ENCODE measurements around the gene ADPRHL1. TPM values are rescaled to one million over a fixed set of nuclear protein-coding genes. Genes with fewer than 3 reads are reported as not detected.

The ADPRHL1 gene
- total RNA-seq, 1 donor from 2014 or later = 3.1 TPM

GRCh38 chr13:113468472-113469201, 15.3 kb upstream of the ADPRHL1 start:
- Mint-ChIP-seq H3K4me3 (ENCODE audit: unreplicated experiment) (no peak overlapping the region), H3K27me3 (ENCODE audit: low read depth, unreplicated experiment) (no peaks in the 10 kb centered on the region), H3K4me1 (ENCODE audit: low read depth, unreplicated experiment) (no peaks in the 10 kb centered on the region), H3K27ac (ENCODE audit: unreplicated experiment) (no peak overlapping the region), H3K36me3 (ENCODE audit: low read depth, unreplicated experiment) (peaks cover 15% of the 10 kb centered on the region), H3K9me3 (ENCODE audit: unreplicated experiment) (no peaks in the 10 kb centered on the region)
- H3K4me1 ChIP-seq (ENCODE audit: insufficient read depth, low read length) = no peaks in the 10 kb centered on the region
- H3K27ac ChIP-seq (ENCODE audit: low read depth, low read length) = no peak overlapping the region
- no peaks in the 10 kb centered on the region for H3K9me3 ChIP-seq (ENCODE audit: insufficient read depth, low read depth, low read length)
- no peak overlapping the region for H3K4me2 ChIP-seq (ENCODE audit: low read length)
- FAIRE-seq (no peak), DNase-seq (ENCODE audit: low read depth) (no peak)
- no peak overlapping the region for H2AFZ ChIP-seq (ENCODE audit: low read depth, low read length)
- peaks cover 33% of the 10 kb centered on the region for H4K20me1 ChIP-seq (ENCODE audit: insufficient read depth, low read length)
- H3K9ac ChIP-seq (ENCODE audit: low read length) = no peak overlapping the region
- peaks cover 7% of the 10 kb centered on the region for H3K79me2 ChIP-seq (ENCODE audit: insufficient read depth, low read length)
- no peaks in the 10 kb centered on the region for H3K36me3 ChIP-seq (ENCODE audit: insufficient read depth, low read length)
- no peaks in the 10 kb centered on the region for H3K27me3 ChIP-seq (ENCODE audit: insufficient read depth, low read length)
- H3K4me3 ChIP-seq (ENCODE audit: insufficient read depth, low read depth, low read length) = no peak overlapping the region
- TF ChIP-seq CTCF (IDR thresholded peaks at IDR 0.05; ENCODE audit: insufficient read depth, low read depth, low read length) (no peak), EZH2 (IDR thresholded peaks at IDR 0.05; ENCODE audit: insufficient read depth, low read length) (no peak)

GRCh38 chr13:113468029-113468428, 14.7 kb upstream of the ADPRHL1 start:
- H3K79me2 ChIP-seq (ENCODE audit: insufficient read depth, low read length) = peaks cover 7% of the 10 kb centered on the region
- no peaks in the 10 kb centered on the region for H3K9me3 Mint-ChIP-seq (ENCODE audit: unreplicated experiment)
- no peak for DNase-seq (ENCODE audit: low read depth)
- no peaks in the 10 kb centered on the region for H3K27me3 ChIP-seq (ENCODE audit: insufficient read depth, low read length)
- H3K4me1 ChIP-seq (ENCODE audit: insufficient read depth, low read length) = no peaks in the 10 kb centered on the region
- no peaks in the 10 kb centered on the region for H3K4me1 Mint-ChIP-seq (ENCODE audit: low read depth, unreplicated experiment)
- H3K36me3 ChIP-seq (ENCODE audit: insufficient read depth, low read length) = no peaks in the 10 kb centered on the region
- peaks cover 33% of the 10 kb centered on the region for H4K20me1 ChIP-seq (ENCODE audit: insufficient read depth, low read length)
- no peak overlapping the region for H3K27ac ChIP-seq (ENCODE audit: low read depth, low read length)
- H3K27ac Mint-ChIP-seq (ENCODE audit: unreplicated experiment) = no peak overlapping the region
- TF ChIP-seq EZH2 (IDR thresholded peaks at IDR 0.05; ENCODE audit: insufficient read depth, low read length) = no peak
- TF ChIP-seq CTCF (IDR thresholded peaks at IDR 0.05; ENCODE audit: insufficient read depth, low read depth, low read length) = no peak
- no peak overlapping the region for H3K4me3 ChIP-seq (ENCODE audit: insufficient read depth, low read depth, low read length)
- H3K4me2 ChIP-seq (ENCODE audit: low read length) = no peak overlapping the region
- H3K9ac ChIP-seq (ENCODE audit: low read length) = no peak overlapping the region
- H3K4me3 Mint-ChIP-seq (ENCODE audit: unreplicated experiment) = no peak overlapping the region
- FAIRE-seq = no peak
- H3K9me3 ChIP-seq (ENCODE audit: insufficient read depth, low read depth, low read length) = no peaks in the 10 kb centered on the region
- no peak overlapping the region for H2AFZ ChIP-seq (ENCODE audit: low read depth, low read length)
- H3K27me3 Mint-ChIP-seq (ENCODE audit: low read depth, unreplicated experiment) = no peaks in the 10 kb centered on the region
- peaks cover 10% of the 10 kb centered on the region for H3K36me3 Mint-ChIP-seq (ENCODE audit: low read depth, unreplicated experiment)

- Mint-ChIP-seq H3K36me3 (ENCODE audit: low read depth, unreplicated experiment) (peaks cover 7% of the 10 kb centered on the region), H3K27me3 (ENCODE audit: low read depth, unreplicated experiment) (no peaks in the 10 kb centered on the region), H3K4me3 (ENCODE audit: unreplicated experiment) (no peak overlapping the region), H3K9me3 (ENCODE audit: unreplicated experiment) (no peaks in the 10 kb centered on the region), H3K4me1 (ENCODE audit: low read depth, unreplicated experiment) (no peaks in the 10 kb centered on the region), H3K27ac (ENCODE audit: unreplicated experiment) (no peak overlapping the region)
- Histone ChIP-seq H3K4me3 (ENCODE audit: insufficient read depth, low read depth, low read length) (no peak overlapping the region), H3K9ac (ENCODE audit: low read length) (no peak overlapping the region), H3K27me3 (ENCODE audit: insufficient read depth, low read length) (no peaks in the 10 kb centered on the region), H3K36me3 (ENCODE audit: insufficient read depth, low read length) (no peaks in the 10 kb centered on the region), H3K4me1 (ENCODE audit: insufficient read depth, low read length) (no peaks in the 10 kb centered on the region), H3K27ac (ENCODE audit: low read depth, low read length) (no peak overlapping the region), H4K20me1 (ENCODE audit: insufficient read depth, low read length) (peaks cover 31% of the 10 kb centered on the region), H3K79me2 (ENCODE audit: insufficient read depth, low read length) (peaks cover 7% of the 10 kb centered on the region), H2AFZ (ENCODE audit: low read depth, low read length) (no peak overlapping the region), H3K9me3 (ENCODE audit: insufficient read depth, low read depth, low read length) (no peaks in the 10 kb centered on the region), H3K4me2 (ENCODE audit: low read length) (no peak overlapping the region)
- TF ChIP-seq CTCF (IDR thresholded peaks at IDR 0.05; ENCODE audit: insufficient read depth, low read depth, low read length) = no peak
- no peak for TF ChIP-seq EZH2 (IDR thresholded peaks at IDR 0.05; ENCODE audit: insufficient read depth, low read length)
- no peak for FAIRE-seq
- DNase-seq (ENCODE audit: low read depth) = no peak
Measured at GRCh38 chr13:113466383-113466782, 13.1 kb upstream of the ADPRHL1 start.
